ENCODE data around the gene ADSS1. TPM values are rescaled to one million over a fixed set of nuclear protein-coding genes. Genes with fewer than 3 reads are reported as not detected.
A peak's percentile ranks its signal among the peaks of the same experiment; 100 is the strongest.

Gene ADSS1
- 2.0 TPM for polyA plus RNA-seq (2013, experiment 1 of 2)
- 2.1 TPM for polyA plus RNA-seq (2013, experiment 2 of 2)

DNA sequence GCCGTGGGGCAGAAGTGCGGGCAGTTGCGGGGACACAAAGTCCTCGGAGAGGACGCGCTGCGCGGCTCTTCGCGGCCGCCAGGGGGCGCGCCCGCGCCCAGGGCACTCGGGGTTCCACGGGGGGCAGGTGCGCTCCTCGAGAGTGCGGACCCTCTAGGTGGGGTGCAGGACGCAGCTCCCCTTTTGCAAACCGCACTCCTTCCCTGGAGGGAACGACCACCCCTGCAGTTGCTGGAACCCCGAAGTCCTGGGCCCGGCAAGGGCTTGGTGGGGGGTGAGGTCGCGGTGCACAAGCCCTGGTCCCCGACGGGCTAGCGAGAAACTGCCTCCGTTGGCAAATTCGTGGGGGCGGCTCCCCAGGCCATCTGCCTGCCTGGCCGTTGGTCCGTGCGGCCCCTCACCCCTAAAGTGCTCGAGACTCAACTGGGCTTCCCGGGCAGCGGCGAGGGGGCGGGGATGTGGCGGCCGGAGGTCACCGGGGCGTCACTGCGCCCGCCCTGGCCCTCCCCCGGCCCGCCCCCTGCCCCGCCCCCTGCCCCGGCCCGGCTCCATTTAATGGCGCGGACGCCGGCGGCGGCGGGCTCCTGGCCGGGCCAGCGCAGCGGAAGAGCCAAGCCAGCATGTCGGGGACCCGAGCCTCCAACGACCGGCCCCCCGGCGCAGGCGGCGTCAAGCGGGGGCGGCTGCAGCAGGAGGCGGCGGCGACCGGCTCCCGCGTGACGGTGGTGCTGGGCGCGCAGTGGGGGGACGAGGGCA, at the start of gene ADSS1:
Gene ADSS1, plus strand, starts transcription at position 579 of the 756 bp plus-strand sequence. Its CDS starts 42 bp downstream, at position 621.
- H2BK15ac ChIP-seq (replicated peaks; ENCODE audit: low read depth) = no peak within 1 kb of the TSS
- H2BK5ac ChIP-seq (ENCODE audit: low read length) = no peak within 1 kb of the TSS
- peak within 1 kb of the TSS; percentile 91 for H3K4me2 ChIP-seq (ENCODE audit: low read length)
- no peak within 1 kb of the TSS for H4K5ac ChIP-seq (ENCODE audit: low read length)
- H3K9ac ChIP-seq (ENCODE audit: low read length) = peak within 1 kb of the TSS; percentile 83
- H2BK120ac ChIP-seq (ENCODE audit: low read depth, low read length) = no peak within 1 kb of the TSS
- H3K27me3 ChIP-seq (ENCODE audit: insufficient read depth, low read length, poor library complexity) = no peaks in the 10 kb centered on the region
- H3K27ac ChIP-seq (ENCODE audit: low read depth, low read length) = no peak within 1 kb of the TSS
- no peak within 1 kb of the TSS for H3K4ac ChIP-seq (ENCODE audit: low read depth, low read length)
- H4K8ac ChIP-seq (ENCODE audit: low read depth, low read length) = no peak within 1 kb of the TSS
- no CpG with 5 or more reads among the region's 82 CpGs for WGBS (ENCODE audit: extremely low coverage, insufficient coverage, low lambda C conversion rate)
- no peaks in the 10 kb centered on the region for H3K79me2 ChIP-seq (ENCODE audit: control insufficient read depth, insufficient read depth, low read length)
- H3K79me1 ChIP-seq (ENCODE audit: low read length) = no peaks in the 10 kb centered on the region
- peak; percentile 57 for DNase-seq
- H3K56ac ChIP-seq (ENCODE audit: low read length) = peak within 1 kb of the TSS; percentile 91
- H3K23ac ChIP-seq (ENCODE audit: low read length) = no peak within 1 kb of the TSS
- peak within 1 kb of the TSS; percentile 37 for H3K4me3 ChIP-seq (ENCODE audit: low read length)
- no peaks in the 10 kb centered on the region for H3K4me1 ChIP-seq (ENCODE audit: control insufficient read depth, low read depth, low read length)
- no peak within 1 kb of the TSS for H3K18ac ChIP-seq (ENCODE audit: low read length)
- H3K36me3 ChIP-seq (ENCODE audit: control insufficient read depth, insufficient read depth, low read length) = peaks cover 2% of the 10 kb centered on the region
- no peak within 1 kb of the TSS for H2AK5ac ChIP-seq (ENCODE audit: low read length)

DNA sequence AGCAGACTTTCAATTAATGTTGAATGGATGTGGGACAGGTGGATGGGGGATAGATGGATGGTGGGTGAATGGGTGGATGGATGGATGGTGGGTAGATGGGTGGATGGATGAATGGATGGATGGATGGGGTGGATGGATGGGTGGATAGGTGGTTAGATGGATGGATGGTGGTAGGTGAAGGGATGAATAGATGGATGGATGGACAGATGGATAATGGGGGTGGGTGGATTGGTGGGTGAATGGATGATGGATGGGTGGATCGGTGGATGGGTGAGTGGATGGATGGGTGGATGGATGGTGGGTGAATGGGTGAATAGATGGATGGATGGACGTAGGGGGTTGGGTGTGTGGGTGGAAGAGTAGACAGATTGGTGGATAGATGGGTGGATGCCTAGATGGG, 48.6 kb upstream of the ADSS1 start:
- H3K4me2 ChIP-seq (ENCODE audit: low read length) = no peak overlapping the region
- H2BK5ac ChIP-seq (ENCODE audit: low read length) = no peak overlapping the region
- no peak overlapping the region for H3K4me3 ChIP-seq (ENCODE audit: low read length)
- no peaks in the 10 kb centered on the region for H3K79me1 ChIP-seq (ENCODE audit: low read length)
- H3K4me1 ChIP-seq (ENCODE audit: control insufficient read depth, low read depth, low read length) = peaks cover 9% of the 10 kb centered on the region
- DNase-seq = no peak
- H3K36me3 ChIP-seq (ENCODE audit: control insufficient read depth, insufficient read depth, low read length) = no peaks in the 10 kb centered on the region
- no peak overlapping the region for H3K18ac ChIP-seq (ENCODE audit: low read length)
- 100% methylated on average over 1 of the region's 2 CpGs for WGBS (ENCODE audit: extremely low coverage, insufficient coverage, low lambda C conversion rate)
- H3K27ac ChIP-seq (ENCODE audit: low read depth, low read length) = no peak overlapping the region
- H3K4ac ChIP-seq (ENCODE audit: low read depth, low read length) = no peak overlapping the region
- no peaks in the 10 kb centered on the region for H3K27me3 ChIP-seq (ENCODE audit: insufficient read depth, low read length, poor library complexity)
- H2AK5ac ChIP-seq (ENCODE audit: low read length) = no peak overlapping the region
- H3K56ac ChIP-seq (ENCODE audit: low read length) = no peak overlapping the region
- no peak overlapping the region for H4K8ac ChIP-seq (ENCODE audit: low read depth, low read length)
- H2BK120ac ChIP-seq (ENCODE audit: low read depth, low read length) = no peak overlapping the region
- H2BK15ac ChIP-seq (replicated peaks; ENCODE audit: low read depth) = no peak overlapping the region
- H4K5ac ChIP-seq (ENCODE audit: low read length) = no peak overlapping the region
- H3K9ac ChIP-seq (ENCODE audit: low read length) = no peak overlapping the region
- H3K79me2 ChIP-seq (ENCODE audit: control insufficient read depth, insufficient read depth, low read length) = no peaks in the 10 kb centered on the region
- H3K23ac ChIP-seq (ENCODE audit: low read length) = no peak overlapping the region

DNA sequence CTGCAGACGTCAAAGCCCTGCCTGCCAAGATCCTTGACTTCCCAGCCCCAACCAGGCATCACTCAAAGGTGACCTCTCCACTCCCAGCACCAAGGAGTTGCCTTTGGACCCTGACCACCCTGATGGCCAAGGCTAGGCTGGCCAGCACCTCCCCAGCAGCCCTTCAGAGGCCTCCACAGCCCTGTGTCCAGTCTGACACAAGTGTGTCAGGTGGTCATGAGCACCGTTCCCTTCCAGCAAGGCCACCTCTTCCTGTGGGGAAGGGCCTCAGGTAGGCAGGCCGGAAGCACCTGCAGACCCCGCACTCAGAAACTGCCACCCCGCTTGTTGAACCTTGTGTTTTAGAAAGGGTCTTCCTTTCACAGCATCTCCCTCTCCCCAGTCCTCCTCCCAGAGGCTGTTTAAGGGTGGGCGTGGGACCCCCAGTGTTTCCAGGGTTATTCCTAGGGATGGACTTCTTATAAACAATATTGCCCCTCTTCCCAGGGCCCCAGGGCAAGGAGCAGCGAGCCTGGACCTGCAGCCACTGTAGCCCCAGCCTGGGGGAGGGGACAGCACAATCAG, 47.8 kb upstream of the ADSS1 start:
- H3K79me2 ChIP-seq (ENCODE audit: control insufficient read depth, insufficient read depth, low read length) = no peaks in the 10 kb centered on the region
- H3K79me1 ChIP-seq (ENCODE audit: low read length) = no peaks in the 10 kb centered on the region
- peak overlapping the region; percentile 81 for H3K9ac ChIP-seq (ENCODE audit: low read length)
- no CpG with 5 or more reads among the region's 7 CpGs for WGBS (ENCODE audit: extremely low coverage, insufficient coverage, low lambda C conversion rate)
- no peak overlapping the region for H2BK120ac ChIP-seq (ENCODE audit: low read depth, low read length)
- H3K4ac ChIP-seq (ENCODE audit: low read depth, low read length) = no peak overlapping the region
- H3K4me3 ChIP-seq (ENCODE audit: low read length) = no peak overlapping the region
- no peak overlapping the region for H3K18ac ChIP-seq (ENCODE audit: low read length)
- no peak overlapping the region for H4K5ac ChIP-seq (ENCODE audit: low read length)
- no peaks in the 10 kb centered on the region for H3K36me3 ChIP-seq (ENCODE audit: control insufficient read depth, insufficient read depth, low read length)
- no peaks in the 10 kb centered on the region for H3K27me3 ChIP-seq (ENCODE audit: insufficient read depth, low read length, poor library complexity)
- no peak overlapping the region for H2BK5ac ChIP-seq (ENCODE audit: low read length)
- peak overlapping the region; percentile 23 for H2AK5ac ChIP-seq (ENCODE audit: low read length)
- H3K27ac ChIP-seq (ENCODE audit: low read depth, low read length) = no peak overlapping the region
- no peak overlapping the region for H3K4me2 ChIP-seq (ENCODE audit: low read length)
- no peak overlapping the region for H4K8ac ChIP-seq (ENCODE audit: low read depth, low read length)
- peak overlapping the region; percentile 96 for H3K56ac ChIP-seq (ENCODE audit: low read length)
- no peak overlapping the region for H3K23ac ChIP-seq (ENCODE audit: low read length)
- H2BK15ac ChIP-seq (replicated peaks; ENCODE audit: low read depth) = no peak overlapping the region
- no peak for DNase-seq
- peaks cover 15% of the 10 kb centered on the region for H3K4me1 ChIP-seq (ENCODE audit: control insufficient read depth, low read depth, low read length)

DNA sequence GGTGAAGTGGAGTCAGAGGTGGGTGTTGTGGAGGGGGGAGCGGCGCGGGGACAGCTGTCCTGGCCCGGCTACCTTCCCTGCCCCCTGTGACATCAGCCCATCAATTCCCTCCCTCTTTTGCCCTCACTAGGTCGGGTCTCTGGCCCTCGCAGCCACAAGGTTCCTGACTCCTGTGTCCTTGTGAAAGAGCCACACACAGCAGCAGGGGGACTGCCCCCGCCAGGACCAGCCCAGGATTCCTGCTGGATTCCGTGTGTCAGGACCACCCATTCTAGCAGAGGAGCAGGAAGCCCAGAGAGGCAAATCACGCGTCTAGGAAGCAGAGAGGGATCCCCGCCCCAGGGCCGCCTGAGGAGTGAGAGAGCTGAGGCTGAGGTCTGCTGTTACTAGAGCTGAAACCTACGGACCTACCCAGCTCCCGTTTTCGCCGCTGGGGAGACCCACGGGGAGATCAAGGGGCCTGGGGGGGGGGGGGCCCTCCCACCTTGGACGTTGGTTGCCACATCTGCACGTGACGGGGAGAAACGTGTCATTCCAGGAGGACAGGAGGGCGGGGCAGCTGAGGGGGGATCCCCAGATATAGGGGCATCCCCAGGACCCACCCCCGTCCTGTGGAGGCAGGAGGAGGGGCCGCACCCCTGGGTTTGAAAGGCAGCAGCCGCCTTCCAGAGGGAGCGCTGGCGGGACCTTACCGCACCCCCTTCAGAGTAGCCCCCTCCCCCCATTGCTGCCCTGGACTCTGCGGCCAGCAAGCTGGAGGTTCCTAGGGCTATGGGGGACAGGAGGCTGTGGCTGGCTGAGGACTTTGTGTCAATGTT, 47.1 kb upstream of the ADSS1 start:
- DNase-seq = peak; percentile 80
- peaks cover 18% of the 10 kb centered on the region for H3K4me1 ChIP-seq (ENCODE audit: control insufficient read depth, low read depth, low read length)

DNA sequence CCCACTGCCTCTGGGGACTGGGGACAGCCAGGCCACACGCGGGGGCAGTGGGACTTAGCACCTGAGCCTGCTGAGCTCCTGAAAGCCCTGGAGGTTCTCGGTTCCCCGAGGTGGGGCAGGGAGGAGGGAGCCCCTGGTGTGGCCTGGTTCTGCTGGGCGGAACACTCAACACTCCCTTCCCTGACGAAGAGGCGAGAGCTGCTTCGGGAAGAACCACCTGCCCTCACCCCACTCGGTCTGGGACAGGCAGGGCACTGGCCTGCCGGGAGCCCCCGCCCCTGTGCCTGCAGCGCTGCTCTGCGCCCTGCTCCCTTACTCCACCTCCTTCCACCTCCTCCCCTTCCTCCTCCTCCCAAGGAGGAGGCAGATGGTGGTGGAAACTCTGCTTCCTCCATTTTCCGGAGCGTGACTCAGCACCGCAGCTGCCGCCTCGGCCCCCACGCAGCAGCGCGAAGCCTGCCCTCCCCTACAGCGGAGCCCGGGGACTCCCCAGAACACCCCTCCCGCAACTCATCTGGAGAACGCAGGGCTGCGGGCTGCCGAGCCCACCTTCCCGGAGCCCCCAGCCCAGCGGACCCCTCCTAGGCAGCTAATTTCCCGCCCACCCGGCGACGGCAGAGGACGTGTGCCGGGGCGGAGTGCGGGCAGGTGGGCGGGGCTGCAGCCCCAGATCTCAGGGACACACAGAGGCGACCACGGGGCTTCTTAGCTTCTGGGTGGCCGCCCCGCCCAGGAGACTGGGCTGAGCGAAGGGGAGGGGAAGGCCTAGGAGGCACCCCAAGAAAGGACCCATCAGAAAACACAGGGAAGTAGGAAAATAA, 46.3 kb upstream of the ADSS1 start:
- peak overlapping the region; percentile 92 for H3K23ac ChIP-seq (ENCODE audit: low read length)
- peak overlapping the region; percentile 90 for H3K27ac ChIP-seq (ENCODE audit: low read depth, low read length)
- DNase-seq = peak; percentile 95
- peak overlapping the region; percentile 84 for H2BK120ac ChIP-seq (ENCODE audit: low read depth, low read length)
- peak overlapping the region; percentile 89 for H3K4ac ChIP-seq (ENCODE audit: low read depth, low read length)
- peak overlapping the region; percentile 87 for H2AK5ac ChIP-seq (ENCODE audit: low read length)
- H4K8ac ChIP-seq (ENCODE audit: low read depth, low read length) = no peak overlapping the region
- peak overlapping the region; percentile 73 for H2BK5ac ChIP-seq (ENCODE audit: low read length)
- peak overlapping the region; percentile 81 for H3K18ac ChIP-seq (ENCODE audit: low read length)
- H4K5ac ChIP-seq (ENCODE audit: low read length) = no peak overlapping the region
- peak overlapping the region; percentile 96 for H3K56ac ChIP-seq (ENCODE audit: low read length)
- no peak overlapping the region for H2BK15ac ChIP-seq (replicated peaks; ENCODE audit: low read depth)
- H3K9ac ChIP-seq (ENCODE audit: low read length) = peak overlapping the region; percentile 81
- no peaks in the 10 kb centered on the region for H3K79me1 ChIP-seq (ENCODE audit: low read length)
- H3K79me2 ChIP-seq (ENCODE audit: control insufficient read depth, insufficient read depth, low read length) = no peaks in the 10 kb centered on the region
- H3K4me1 ChIP-seq (ENCODE audit: control insufficient read depth, low read depth, low read length) = peaks cover 20% of the 10 kb centered on the region
- WGBS (ENCODE audit: extremely low coverage, insufficient coverage, low lambda C conversion rate) = no CpG with 5 or more reads among the region's 43 CpGs
- no peaks in the 10 kb centered on the region for H3K36me3 ChIP-seq (ENCODE audit: control insufficient read depth, insufficient read depth, low read length)
- no peaks in the 10 kb centered on the region for H3K27me3 ChIP-seq (ENCODE audit: insufficient read depth, low read length, poor library complexity)
- peak overlapping the region; percentile 11 for H3K4me3 ChIP-seq (ENCODE audit: low read length)
- peak overlapping the region; percentile 81 for H3K4me2 ChIP-seq (ENCODE audit: low read length)

More for the DNA sequence above, 47.1 kb upstream of the ADSS1 start:
- no CpG with 5 or more reads among the region's 29 CpGs for WGBS (ENCODE audit: extremely low coverage, insufficient coverage, low lambda C conversion rate)
- H2BK120ac ChIP-seq (ENCODE audit: low read depth, low read length) = peak overlapping the region; percentile 8
- peak overlapping the region; percentile 40 for H4K8ac ChIP-seq (ENCODE audit: low read depth, low read length)
- H3K18ac ChIP-seq (ENCODE audit: low read length) = peak overlapping the region; percentile 56
- peak overlapping the region; percentile 90 for H3K27ac ChIP-seq (ENCODE audit: low read depth, low read length)
- H3K9ac ChIP-seq (ENCODE audit: low read length) = peak overlapping the region; percentile 81
- H3K27me3 ChIP-seq (ENCODE audit: insufficient read depth, low read length, poor library complexity) = no peaks in the 10 kb centered on the region
- H2BK5ac ChIP-seq (ENCODE audit: low read length) = peak overlapping the region; percentile 73
- peak overlapping the region; percentile 87 for H2AK5ac ChIP-seq (ENCODE audit: low read length)
- H3K23ac ChIP-seq (ENCODE audit: low read length) = peak overlapping the region; percentile 92
- H4K5ac ChIP-seq (ENCODE audit: low read length) = no peak overlapping the region
- H3K4me2 ChIP-seq (ENCODE audit: low read length) = peak overlapping the region; percentile 81
- H3K56ac ChIP-seq (ENCODE audit: low read length) = peak overlapping the region; percentile 96
- H3K4ac ChIP-seq (ENCODE audit: low read depth, low read length) = peak overlapping the region; percentile 42
- H3K36me3 ChIP-seq (ENCODE audit: control insufficient read depth, insufficient read depth, low read length) = no peaks in the 10 kb centered on the region
- no peaks in the 10 kb centered on the region for H3K79me2 ChIP-seq (ENCODE audit: control insufficient read depth, insufficient read depth, low read length)
- no peaks in the 10 kb centered on the region for H3K79me1 ChIP-seq (ENCODE audit: low read length)
- H3K4me3 ChIP-seq (ENCODE audit: low read length) = peak overlapping the region; percentile 11
- no peak overlapping the region for H2BK15ac ChIP-seq (replicated peaks; ENCODE audit: low read depth)
